H1 (cell line): Measurements from ENCODE around the gene DNAAF3.

ENCODE experiments used
- EP300 ChIP-seq, 2 experiments: IDR thresholded peaks; 1 replicate in 1 of 2; 2 replicates in 1 of 2; pipeline ENCODE4 v1.6.1; 2011 to 2012; ENCODE audit warnings: low read depth in 2 of 2, low read length in 2 of 2, mild to moderate bottlenecking in 2 of 2, borderline replicate concordance in 1 of 2, inconsistent platforms in 1 of 2, moderate library complexity in 1 of 2
- GTF2F1 ChIP-seq: IDR thresholded peaks from 2 replicates; pipeline ENCODE4 v1.6.1; 2012; ENCODE audit warnings: low read depth, low read length, improper control_type of control experiment, borderline replicate concordance
- TF ChIP-seq, protein P1 (sequence below), 3 experiments: IDR thresholded peaks; 1 replicate in 2 of 3; 2 replicates in 1 of 3; pipeline versions ENCODE4 v1.5.1 to v1.6.1; 2011; ENCODE audit warnings: low read length in 3 of 3, mild to moderate bottlenecking in 3 of 3, inconsistent platforms in 2 of 3, low read depth in 1 of 3, moderate library complexity in 1 of 3; ENCODE audit not compliant: insufficient read depth in 1 of 3; ENCODE audit errors: control extremely low read depth in 1 of 3

GRCh38 chr19:55152017-55152416, 14.4 kb downstream of the DNAAF3 start:
- TF ChIP-seq EP300 (IDR thresholded peaks at IDR 0.05; ENCODE audit: borderline replicate concordance in 1 of 2, low read depth in 2 of 2, low read length in 2 of 2): no peak
- TF ChIP-seq, protein P1, sequence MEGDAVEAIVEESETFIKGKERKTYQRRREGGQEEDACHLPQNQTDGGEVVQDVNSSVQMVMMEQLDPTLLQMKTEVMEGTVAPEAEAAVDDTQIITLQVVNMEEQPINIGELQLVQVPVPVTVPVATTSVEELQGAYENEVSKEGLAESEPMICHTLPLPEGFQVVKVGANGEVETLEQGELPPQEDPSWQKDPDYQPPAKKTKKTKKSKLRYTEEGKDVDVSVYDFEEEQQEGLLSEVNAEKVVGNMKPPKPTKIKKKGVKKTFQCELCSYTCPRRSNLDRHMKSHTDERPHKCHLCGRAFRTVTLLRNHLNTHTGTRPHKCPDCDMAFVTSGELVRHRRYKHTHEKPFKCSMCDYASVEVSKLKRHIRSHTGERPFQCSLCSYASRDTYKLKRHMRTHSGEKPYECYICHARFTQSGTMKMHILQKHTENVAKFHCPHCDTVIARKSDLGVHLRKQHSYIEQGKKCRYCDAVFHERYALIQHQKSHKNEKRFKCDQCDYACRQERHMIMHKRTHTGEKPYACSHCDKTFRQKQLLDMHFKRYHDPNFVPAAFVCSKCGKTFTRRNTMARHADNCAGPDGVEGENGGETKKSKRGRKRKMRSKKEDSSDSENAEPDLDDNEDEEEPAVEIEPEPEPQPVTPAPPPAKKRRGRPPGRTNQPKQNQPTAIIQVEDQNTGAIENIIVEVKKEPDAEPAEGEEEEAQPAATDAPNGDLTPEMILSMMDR (IDR thresholded peaks at IDR 0.05; ENCODE audit: control extremely low read depth in 1 of 3, insufficient read depth in 1 of 3, low read depth in 1 of 3, low read length in 3 of 3): no peak
- TF ChIP-seq GTF2F1: no peak
